HG02852 (cell line): Measurements from ENCODE around the gene RHBDD3.

Source experiments
- ATAC-seq: cut with Tn5 transposase; IDR thresholded peaks from one replicate; pipeline ENCODE4 v1.9.1; 2021; ENCODE audit warnings: mild to moderate bottlenecking, moderate library complexity; ENCODE audit not compliant: unreplicated experiment

The RHBDD3 gene

DNA sequence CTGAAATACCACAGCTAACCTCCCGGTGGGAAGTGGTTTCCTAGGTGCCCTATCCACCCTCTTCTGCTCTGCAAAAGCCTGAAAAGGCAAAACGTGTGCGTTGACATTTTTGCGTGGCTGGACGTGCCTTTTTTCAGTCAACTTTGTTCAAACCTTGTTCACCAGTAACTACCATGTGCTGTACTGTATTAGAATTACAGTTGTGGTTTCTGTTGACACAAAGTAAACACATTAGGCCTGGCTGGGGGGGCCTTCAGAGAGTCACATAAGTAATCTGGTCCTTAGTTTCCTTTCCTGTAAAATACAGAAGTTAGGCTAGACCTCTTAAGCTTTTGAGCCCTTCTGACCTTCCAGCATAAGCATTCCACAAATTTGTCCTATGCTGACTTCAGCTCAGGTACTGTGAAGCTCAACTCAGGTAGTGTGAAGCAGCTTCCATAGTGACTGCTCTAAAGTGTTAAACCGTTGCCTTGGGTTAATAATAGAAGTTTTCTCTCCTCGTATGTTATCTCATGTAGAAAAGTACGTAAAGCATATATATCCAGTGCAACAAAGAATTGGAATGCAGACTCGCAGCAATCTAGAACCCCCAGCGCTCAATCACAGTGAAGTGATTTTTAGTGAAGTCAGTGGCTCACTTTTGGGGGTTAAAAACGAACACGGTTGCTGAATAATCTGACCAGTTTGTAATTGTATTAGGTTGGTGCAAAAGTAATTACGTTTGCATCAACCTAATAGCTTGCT, 2.1 kb upstream of the RHBDD3 start:
- no peak for ATAC-seq

DNA sequence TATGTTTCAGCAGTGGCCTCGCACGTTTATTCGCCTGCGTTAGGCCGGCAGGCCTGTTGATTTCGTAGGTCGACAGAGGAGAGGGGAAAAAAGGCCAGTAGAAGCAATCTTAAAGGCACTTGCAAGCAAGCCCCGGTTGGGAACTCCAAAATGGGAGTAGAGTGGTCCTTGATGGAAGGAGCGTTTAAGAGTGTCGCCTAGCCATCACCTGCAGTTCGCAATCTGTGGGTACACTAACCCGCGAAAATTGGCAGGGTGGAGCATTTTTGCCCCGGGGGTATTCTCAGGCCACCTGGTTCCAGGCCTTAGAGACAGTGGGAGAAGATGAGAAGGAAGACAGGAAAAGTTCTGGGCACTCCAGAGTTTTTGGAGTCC, 1.4 kb upstream of the RHBDD3 start:
- no peak for ATAC-seq

DNA sequence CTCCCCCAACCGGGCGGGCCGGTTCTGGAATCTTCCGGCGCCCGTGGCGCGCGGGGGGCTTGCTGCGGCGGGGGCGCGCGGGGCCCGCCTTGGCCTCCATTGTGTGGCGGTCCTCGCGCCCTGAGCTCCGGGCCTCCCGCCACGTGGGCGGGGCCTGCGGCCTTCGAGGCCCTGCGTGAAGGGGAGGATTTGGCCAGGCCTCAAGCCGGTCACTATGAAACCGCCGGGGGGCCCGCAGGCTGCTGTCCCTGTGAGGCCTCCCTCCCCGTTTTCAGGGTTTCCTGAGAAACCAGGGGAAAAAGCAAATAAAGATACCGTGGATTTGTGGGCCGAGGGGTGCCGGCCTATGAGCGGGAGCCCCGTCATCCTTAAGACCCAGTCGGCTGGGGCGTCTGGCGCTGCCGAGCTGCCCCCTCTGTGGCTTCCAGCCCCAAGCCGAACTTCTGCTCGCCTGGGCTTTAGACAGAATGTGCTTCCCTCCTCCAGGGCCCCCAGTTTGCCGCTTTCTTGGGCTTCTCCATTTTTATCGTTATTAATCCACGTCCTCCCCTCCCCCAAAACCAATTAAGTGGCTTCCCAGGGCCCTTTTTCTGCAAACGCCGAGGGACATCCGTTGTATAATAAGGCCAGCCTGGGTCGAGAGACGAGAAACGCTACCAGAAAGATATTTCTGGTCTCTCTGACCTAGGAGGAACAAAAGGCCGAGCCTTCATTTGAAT, 889 bp upstream of the RHBDD3 start:
- peak; percentile 19 for ATAC-seq

DNA sequence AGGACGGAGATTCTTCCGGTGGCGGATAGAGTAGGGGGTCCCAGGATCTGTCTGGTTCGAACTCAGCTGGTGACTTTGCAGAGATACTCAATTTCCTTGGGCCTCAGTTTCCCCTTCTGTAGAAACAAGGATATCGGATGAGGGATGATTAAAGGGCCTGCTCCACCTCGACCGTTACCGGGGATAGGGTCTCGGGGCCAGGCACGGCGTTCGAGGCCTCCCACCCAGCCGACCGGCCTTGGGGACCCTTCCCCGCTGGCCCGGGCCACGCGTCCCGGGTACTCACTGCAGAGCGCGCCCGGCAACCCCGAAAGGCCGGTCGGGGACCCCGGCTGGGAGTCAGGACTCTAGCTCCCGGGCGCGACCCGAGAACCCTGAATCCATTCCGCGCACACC, 321 bp downstream of the RHBDD3 start:
- no peak for ATAC-seq

DNA sequence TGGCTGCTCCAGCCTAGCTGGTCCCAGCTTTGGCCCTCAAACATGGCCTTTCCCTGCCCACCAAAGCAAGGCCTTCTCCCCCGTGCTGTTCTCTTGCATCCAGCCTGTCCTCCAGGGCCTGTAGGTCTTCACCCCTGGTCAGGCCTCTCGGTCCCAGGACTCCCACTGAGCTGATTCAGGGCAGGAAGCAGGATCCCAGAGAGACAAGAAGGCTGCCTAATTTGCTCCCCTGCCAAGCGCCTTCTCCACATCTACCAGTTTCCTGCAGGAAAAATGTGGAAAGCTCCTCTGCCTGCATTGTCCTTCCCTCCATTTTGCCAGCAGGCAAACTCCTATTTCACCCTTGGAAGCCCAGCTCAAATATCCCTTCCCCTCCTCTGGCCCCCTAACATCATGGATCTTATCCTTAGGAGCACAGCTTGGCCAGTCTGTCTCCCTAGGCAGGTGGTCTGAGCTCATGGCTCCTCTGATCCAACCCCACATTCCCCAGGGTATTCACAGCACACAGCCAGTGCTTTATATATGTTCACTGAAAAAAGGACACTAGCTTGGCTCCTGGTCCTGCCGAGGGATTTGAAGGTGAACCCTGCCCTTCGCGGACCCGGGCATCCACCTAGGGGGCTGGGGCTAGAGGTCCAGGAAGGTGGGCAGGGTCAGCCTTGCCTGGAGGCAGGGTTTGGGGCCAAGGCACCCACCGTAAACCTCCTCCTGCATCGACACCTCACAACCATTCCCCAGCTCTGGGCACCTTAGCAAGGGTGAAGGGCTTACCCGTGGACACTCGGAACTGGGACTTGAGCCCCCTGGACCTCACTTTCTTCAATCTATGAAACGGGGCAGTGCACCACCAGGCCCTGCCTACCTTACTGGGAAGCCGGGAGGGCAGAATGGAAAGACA, 968 bp downstream of the RHBDD3 start:
- ATAC-seq, result no peak

DNA sequence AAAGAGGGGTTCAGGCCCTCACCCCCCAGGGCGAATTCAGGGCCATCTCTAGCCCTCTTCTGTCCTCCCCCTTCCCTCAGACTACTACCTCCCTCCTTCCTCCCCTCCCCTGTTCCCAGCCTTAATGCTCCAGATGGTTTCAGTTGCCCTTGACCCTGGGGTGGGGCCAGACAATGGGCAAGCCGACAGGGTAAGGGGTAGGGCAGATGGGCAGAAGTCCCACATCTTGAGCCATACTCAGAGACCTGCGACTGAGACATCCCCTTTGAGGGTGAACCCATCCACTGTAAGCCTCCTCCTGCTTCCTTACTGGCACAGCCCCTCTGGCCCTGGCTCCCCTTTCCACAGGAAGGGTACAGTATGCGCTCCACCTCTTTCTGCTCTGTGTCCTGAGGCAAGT, 1.9 kb downstream of the RHBDD3 start:
- no peak for ATAC-seq

DNA sequence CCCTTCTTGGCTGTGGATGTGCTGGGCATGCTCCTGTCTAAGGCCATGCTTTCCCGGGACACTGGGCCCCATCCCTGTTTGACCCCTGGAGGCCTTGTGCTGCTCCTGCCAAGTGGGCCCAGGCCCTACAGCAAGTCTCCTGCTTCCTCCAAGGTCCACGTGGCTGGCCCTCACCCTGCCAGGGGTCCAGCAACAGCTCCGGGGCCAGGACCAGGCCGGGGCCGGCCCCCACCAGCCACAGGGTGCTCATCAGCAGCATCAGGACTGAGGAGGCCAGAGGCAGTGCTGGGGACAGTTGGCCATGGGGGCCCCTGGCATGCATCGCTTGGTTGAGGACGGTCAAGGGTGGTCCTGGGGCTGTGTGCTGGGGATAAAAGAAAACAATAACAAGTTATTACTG, 2.5 kb downstream of the RHBDD3 start:
- no peak for ATAC-seq

DNA sequence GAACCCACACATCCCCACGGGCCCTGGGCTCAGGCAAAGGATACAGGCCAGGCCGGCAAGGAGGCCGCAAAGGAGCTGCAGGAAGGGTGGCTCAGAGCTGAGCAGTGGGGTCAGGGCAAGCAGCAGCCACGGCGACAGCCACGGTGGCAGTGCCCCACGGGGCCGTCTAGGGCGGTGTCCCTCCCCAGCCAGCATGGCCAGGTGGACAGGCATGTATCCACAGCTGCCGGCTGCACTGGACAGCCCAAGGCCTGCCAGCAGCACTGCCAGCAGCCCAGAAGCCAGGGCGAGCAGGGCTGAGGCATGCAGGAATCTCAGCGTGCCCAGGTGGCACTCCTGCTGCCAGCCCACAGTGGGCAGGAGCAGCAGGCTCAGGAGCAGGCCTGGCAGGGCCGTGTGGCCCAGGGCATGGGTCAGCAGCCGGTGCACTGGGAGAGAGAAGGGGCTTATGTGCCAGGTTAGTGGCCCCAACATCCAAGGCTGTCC, 3.9 kb downstream of the RHBDD3 start:
- no peak for ATAC-seq

DNA sequence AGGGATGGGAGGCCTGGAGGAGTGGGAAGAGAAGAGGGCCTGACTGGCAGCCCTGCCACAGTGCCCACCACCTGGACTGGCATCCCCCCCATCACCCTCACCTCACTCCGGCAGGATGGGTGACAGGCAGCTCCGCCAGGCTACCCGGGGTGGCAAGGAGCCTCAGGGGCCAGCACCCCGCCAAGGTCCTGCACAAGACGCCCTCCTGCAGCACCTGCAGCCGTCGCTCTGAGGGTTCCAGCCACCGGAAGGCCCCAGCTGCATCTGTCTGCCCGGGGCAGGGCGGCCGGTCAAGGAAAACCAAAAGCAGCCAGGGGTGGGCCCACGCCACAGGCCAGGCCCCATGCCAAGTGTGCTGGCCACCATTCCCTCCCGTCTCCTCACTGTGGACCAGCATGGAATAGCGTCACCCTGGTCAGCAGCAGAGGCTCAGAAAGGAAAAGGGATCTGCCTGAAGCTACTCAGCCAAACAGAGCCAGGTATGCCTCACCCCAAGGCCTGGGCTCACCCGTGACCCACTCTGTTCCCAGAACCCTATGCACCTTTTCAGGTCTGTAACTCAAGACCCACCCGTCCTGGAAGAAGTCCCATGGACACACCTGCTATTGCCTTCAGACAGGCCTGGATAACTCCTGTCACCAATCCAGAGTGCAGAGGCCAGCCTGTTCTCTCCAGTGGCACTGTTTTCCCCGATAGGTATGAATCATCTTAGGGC, 7.0 kb downstream of the RHBDD3 start:
- ATAC-seq, result no peak

DNA sequence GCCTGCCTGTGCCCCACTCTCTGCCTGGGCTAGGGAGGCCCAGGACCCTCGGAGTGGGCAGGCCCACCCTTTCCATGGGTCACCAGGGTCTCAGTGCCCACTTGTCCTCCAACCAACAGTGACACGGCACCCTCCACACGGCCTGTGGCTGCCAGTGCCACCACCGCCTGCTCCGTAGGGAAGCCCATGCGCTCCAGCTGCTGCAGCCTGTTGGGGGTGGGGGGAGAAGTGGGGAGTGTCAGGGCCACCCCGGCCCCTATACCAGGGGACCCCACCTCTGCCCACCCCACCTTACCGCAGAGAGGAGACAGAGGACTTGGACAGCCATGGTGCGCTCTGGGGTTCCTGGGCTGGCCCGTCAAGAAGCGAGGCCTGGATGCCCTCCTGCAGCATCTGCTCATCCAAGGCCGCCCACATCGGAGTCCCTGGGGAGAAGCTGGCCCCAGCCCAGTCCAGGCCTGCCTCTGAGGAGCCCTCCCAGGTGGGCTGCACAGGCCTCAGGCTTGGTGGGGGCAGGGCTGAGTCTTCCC, 7.7 kb downstream of the RHBDD3 start:
- ATAC-seq, result no peak

DNA sequence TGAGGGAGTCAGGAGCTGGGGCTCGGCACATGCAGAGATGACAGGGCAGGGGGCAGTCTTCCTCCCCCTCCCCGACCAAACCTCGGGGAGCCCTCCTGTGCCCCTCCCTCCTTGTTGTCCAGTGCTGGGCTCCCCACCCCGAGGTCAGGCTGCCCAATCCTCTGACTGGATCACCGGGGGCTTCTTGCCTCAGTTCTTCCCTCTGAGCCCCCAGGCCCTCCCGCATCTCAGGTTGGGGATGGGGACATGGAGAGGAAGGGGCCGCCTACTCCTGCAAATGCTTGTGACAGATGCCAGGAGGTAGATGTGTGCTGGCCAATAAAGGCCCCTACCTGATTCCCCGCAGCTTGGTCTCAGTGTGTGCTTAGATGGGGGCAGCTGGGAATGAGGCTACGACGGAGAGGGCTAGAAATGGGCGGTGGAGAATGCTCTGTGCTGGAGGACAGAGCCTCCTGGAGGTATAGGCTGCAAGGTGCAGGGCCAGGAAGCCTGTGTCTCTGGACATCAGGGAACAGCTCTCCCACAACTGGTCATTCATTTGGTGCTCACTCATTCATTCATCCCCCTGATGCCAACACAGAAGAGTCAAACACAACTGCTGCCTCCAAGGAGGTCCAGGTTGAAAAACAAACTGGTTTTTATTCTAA, 8.4 kb downstream of the RHBDD3 start:
- ATAC-seq, result no peak

DNA sequence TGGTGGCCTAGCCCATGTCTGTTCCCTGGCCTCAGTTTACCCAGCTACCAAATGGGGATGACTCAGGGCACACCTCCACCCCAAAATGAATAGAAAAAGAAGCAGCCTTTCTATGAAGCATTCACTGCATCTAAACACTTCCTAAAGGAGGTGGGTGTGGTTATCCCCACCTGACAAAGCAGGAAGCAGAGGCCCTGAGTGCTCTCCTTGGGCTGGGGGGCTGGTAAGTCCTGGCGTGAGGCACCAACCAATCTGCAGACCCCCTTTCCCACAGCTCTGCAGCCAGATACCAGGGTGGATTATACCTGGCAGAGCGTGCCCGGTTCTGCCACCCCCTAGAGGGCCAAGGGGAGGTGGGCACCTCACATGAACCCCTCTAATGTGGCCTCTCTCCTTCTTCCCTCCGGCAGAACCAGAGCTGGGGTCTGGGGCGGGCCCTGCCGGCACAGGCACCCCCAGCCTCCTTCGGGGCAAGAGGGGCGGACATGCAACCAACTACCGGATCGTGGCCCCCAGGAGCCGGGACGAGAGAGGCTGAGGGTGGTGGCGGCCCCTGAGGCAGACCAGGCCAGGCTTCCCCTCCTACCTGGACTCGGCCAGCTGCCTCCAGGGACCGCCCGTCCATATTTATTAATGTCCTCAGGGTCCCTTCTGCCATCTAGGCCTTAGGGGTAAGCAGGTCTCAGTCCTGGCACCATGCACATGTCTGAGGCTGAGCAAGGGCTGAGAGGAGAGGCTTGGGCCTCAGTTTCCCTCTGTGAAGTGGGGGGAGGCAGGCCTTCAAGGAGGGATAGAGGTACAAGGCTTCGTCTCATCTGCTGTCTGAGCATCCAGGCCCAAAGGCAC, 9.2 kb downstream of the RHBDD3 start:
- ATAC-seq, result no peak

DNA sequence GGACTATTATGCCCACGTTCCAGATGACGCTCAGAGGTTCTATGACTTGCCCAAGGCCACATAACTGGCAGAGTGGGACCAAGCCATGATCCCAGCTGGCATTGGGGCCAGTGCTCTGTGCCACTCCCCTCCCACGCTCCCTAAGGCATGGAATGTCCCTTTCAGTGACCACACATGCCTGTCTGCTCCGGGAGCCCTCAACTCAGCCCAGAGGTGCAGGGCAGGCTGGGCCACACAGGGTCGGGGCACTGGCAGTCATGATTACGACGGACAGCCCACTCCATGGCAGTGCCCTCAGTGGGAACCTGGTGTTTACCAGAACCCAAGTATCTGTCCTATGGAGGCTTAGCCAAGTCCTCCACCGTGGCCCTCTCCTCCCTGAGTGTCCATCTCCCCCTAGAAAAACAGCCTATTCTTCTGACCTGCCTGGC, 10.0 kb downstream of the RHBDD3 start:
- ATAC-seq, result no peak

DNA sequence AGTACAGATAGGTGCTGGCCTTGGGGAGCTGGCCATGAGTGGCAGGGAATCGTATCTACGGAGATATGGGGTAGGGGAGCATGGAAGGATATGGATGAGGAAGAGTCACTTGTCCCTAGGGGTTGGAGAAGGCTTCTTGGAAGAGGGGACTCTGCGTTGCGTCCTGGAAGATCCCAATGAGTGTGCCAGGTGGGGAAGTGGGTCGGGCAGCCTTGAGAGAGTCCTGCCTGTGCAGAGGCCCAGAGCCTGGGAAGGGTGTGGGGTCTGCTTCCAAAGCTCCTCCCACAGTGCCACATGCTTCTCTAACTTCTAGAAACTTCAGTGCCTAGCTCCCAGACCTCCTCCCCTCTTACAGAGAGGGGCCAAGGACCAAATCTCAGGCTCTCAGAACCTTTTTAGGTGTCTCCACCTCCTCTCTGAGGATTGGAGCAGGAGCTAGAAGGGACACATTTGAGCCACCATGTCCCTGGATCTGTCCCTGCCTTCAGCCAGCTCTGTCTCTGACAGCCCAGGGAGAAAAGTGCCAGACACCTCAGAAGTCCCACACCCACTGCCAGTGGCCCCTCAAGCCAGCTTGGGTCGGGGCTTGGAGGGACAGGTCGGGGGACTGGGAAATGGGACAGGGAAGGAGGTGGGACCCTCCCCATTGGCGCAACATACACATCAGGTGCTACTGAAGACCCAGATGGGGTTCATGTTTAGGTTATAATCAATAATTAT, 11.0 kb downstream of the RHBDD3 start:
- ATAC-seq, result no peak

DNA sequence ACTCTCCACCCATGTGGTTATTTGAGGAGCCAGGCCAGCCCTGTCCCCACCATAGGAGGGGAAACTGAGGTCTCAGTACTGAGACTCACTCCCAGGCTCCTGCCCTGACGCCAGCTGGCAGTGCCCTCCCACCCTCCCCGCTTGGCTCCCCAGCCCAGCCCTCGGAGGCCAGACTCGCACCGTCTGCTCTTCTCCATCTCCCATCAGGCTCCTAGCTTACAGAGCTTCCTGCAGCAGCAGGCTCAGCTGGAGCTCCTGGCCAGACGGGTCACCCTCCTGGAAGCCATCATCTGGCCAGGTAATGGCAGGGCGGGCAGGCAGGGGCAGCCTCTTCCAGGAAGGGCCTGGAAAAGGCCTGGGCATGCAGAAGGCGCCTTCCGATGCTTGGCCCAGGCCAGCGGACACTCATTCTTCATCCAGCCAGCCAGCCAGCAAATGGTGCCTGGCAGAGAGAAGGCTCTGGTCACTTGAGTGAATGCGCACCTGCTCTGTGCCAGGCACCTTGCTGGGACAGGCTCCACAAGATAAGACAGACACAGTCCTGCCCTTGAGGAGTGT, 12.6 kb downstream of the RHBDD3 start:
- no peak for ATAC-seq

DNA sequence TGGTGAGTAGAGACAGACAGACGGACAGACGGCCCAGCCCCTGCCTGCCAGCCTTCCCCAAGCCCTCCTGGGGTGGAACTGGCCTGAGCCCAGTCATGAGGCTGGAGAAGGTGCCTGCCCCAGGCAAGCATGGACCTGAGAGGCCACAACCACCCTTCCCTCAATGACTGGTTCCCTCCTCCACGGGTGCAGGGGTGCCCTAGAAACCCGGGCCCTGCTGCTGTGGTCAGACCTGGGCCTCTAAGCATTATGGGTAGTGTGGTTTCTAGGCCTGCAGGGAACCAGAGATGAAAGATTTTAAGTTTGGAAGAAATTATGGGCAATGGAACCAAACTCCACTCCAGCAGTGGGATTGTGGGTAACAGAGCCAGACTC, 13.5 kb downstream of the RHBDD3 start:
- ATAC-seq, result no peak

DNA sequence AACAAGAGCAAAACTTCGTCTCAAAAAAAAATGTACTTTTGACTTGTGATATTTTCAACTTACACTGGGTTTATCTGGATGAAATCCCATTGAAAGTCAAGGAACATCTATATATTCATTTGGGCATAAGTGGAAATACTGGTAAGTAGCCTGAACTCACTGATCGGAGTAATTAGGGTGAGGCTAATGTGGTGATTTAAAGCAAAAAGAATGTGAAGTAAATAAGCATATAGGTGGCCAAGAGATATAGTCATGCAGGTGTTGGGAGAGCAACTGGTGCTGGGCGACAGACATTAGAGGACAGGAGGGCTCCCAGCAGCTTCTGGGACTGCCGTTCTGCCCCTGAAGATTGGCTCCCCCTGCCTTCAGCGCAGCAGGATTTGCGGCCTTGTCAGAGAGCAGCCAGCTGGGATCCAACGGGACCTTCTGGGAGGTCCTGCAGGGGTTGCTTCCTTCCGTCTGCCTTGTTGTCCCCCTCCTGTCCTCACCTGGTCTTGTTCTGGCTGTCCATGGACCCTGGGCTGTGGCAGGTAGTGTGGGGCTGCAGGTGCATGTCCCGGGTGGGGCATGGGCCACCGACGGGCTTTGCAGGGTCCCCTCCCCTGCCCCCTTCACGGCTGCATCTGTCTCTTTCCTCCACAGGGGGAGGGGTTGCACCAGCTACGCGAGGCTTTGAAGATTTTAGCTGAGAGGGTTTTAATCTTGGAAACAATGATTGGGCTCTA, 14.1 kb downstream of the RHBDD3 start:
- ATAC-seq, result no peak
